WERI-Rb-1 (cell line): ENCODE results near the gene RYR3.

Experiments
- DNase-seq: peaks from one replicate; pipeline ENCODE4 v3.0.0-alpha.2; 2020
- H3K27ac ChIP-seq: fragments of 250-450 bp; sonication (Bioruptor Pico); 2 replicates; pipeline ENCODE4 v1.5.1; 2020; ENCODE audit warnings: mild to moderate bottlenecking, moderate library complexity
- H3K27me3 ChIP-seq: fragments of 250-450 bp; sonication (Bioruptor Pico); 2 replicates; pipeline ENCODE4 v1.5.1; 2021; ENCODE audit warnings: mild to moderate bottlenecking, low read depth, moderate library complexity; ENCODE audit not compliant: insufficient read depth, severe bottlenecking
- H3K36me3 ChIP-seq: fragments of 250-450 bp; sonication (Bioruptor Pico); 2 replicates; pipeline ENCODE4 v1.5.1; 2020; ENCODE audit warnings: mild to moderate bottlenecking, moderate library complexity
- H3K4me3 ChIP-seq: 2 replicates; pipeline ENCODE4 v1.5.1; 2011; ENCODE audit warnings: low read depth, mild to moderate bottlenecking, control low read depth, low read length
- H3K9me3 ChIP-seq: fragments of 250-450 bp; sonication (Bioruptor Pico); 2 replicates; pipeline ENCODE4 v1.5.1; 2021; ENCODE audit warnings: mild to moderate bottlenecking, moderate library complexity; ENCODE audit not compliant: severe bottlenecking
- TF ChIP-seq, protein P1 (sequence below): IDR thresholded peaks from 2 replicates; pipeline ENCODE4 v1.5.1; 2011; ENCODE audit warnings: low read depth, mild to moderate bottlenecking, control low read depth, inconsistent platforms, low read length

The RYR3 gene

GRCh38 chr15:33282226-33283020 is 28.3 kb upstream of the RYR3 start:
- H3K4me3 ChIP-seq, result no peak overlapping the region

DNA sequence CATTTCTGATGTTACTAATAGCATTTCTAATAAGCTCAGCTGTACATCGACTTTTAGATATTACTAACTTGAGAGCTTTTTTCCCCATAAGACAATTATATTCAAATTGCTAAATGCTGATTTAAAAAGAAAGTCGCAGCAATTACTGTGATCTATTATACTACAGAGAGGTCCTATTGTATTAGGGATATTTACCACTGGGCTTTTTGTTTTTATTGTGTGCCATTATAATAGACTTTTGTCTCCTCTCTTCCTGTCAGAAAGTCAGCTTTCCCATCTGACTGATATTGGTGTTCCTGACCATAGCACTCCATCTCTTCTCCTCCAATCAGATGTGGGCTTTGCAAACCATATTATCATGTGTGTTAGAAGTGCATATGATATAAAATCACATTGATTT is 27.2 kb upstream of the RYR3 start:
- Histone ChIP-seq H3K4me3 (no peak overlapping the region), H3K36me3 (no peaks in the 10 kb centered on the region), H3K9me3 (no peaks in the 10 kb centered on the region), H3K27ac (no peak overlapping the region), H3K27me3 (no peaks in the 10 kb centered on the region)
- TF ChIP-seq, protein P1, sequence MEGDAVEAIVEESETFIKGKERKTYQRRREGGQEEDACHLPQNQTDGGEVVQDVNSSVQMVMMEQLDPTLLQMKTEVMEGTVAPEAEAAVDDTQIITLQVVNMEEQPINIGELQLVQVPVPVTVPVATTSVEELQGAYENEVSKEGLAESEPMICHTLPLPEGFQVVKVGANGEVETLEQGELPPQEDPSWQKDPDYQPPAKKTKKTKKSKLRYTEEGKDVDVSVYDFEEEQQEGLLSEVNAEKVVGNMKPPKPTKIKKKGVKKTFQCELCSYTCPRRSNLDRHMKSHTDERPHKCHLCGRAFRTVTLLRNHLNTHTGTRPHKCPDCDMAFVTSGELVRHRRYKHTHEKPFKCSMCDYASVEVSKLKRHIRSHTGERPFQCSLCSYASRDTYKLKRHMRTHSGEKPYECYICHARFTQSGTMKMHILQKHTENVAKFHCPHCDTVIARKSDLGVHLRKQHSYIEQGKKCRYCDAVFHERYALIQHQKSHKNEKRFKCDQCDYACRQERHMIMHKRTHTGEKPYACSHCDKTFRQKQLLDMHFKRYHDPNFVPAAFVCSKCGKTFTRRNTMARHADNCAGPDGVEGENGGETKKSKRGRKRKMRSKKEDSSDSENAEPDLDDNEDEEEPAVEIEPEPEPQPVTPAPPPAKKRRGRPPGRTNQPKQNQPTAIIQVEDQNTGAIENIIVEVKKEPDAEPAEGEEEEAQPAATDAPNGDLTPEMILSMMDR, result no peak
- no peak for DNase-seq

More at GRCh38 chr15:33282226-33283020, 28.3 kb upstream of the RYR3 start:
- Histone ChIP-seq H3K27me3 (no peaks in the 10 kb centered on the region), H3K9me3 (no peaks in the 10 kb centered on the region), H3K36me3 (no peaks in the 10 kb centered on the region), H3K27ac (no peak overlapping the region)
- no peak for DNase-seq
- TF ChIP-seq, protein P1, result no peak

DNA sequence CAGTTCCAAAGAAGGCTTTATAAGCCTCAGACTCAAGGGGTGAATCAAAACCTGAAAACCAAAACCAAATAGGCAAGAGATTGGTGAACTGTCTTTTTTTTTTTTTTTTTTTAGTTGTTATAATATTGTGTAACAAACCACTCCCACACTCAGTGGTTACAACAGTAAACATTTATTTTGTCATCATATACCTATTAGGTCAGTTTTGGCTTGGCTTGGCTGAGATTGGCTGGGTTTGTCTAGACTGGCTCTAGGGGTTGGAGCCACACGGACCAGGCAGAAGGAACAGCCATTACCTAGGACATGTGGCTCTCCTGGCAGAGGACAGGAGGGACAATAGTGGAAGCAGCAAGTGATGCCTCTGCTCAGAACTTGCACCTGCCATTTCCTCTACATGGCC is 26.4 kb upstream of the RYR3 start:
- Histone ChIP-seq H3K9me3 (no peaks in the 10 kb centered on the region), H3K27ac (no peak overlapping the region), H3K27me3 (no peaks in the 10 kb centered on the region), H3K36me3 (no peaks in the 10 kb centered on the region), H3K4me3 (no peak overlapping the region)
- TF ChIP-seq, protein P1, result no peak
- DNase-seq, result no peak

DNA sequence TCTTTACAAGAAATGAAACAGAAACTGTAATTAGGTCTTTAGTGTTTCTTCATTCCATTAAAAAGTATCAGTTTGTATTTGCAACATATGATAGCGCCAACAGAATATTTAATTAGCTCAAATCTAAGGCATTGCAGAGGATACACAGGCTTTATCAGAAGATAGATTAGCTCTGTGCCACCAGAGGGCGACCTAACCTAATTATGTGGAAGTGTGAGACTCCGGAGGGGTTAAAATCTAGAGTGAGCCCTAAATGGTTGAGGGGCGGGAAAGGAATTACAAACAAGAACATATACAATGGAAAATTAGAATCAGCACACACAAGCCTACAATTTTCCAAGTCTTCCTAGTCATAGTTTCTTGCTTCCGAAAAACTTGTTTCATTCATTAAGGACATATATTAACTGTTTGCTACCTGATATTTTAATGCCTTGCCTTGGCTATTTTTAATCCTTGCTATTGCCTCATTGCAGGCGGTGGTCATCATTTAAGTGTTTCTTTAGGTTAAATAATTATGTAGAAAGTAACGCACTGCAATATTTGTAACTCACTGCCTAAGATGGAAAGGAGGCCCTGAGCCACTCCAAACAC is 18.0 kb upstream of the RYR3 start:
- no peak overlapping the region for H3K4me3 ChIP-seq
- no peaks in the 10 kb centered on the region for H3K9me3 ChIP-seq
- no peaks in the 10 kb centered on the region for H3K27me3 ChIP-seq
- no peak overlapping the region for H3K27ac ChIP-seq
- DNase-seq, result peak; percentile 76
- no peaks in the 10 kb centered on the region for H3K36me3 ChIP-seq
- TF ChIP-seq, protein P1, result peak; percentile 54

DNA sequence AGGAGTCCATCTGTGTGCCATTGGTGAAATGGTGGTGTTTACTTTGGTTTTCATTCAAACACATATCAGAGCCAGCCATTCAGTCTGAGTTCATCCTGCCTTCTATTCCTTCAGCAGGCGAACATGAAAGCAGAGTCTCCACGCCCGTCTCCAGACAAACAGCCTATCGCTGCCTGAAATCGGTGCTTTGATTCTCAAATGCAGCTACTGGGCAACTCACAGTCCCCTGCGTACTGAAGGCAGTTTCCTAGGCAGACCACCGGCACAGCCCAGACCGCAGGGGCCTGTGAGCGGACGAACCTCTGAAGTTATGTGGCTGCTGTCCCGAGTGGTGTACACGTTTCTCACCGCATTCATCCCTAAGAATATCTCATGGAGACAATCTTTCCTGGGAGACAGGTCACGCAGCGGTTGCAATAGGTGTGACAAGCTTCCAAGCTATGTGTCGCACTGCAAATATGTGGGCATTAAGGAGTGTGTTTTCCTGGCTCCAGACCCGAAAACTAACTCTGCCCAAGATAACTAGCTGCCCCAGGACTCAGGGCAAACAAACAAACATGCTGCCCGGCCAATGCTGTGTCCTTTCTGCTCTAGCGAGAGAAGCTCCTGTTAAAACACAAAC is 16.9 kb upstream of the RYR3 start:
- TF ChIP-seq, protein P1, result no peak
- Histone ChIP-seq H3K36me3 (no peaks in the 10 kb centered on the region), H3K27ac (no peak overlapping the region), H3K27me3 (peaks cover 3% of the 10 kb centered on the region), H3K9me3 (no peaks in the 10 kb centered on the region), H3K4me3 (no peak overlapping the region)
- no peak for DNase-seq
